Measurements from ENCODE around the gene FGFR3. TPM values are rescaled to one million over a fixed set of nuclear protein-coding genes. Genes with fewer than 3 reads are reported as not detected.

The FGFR3 gene
- total RNA-seq = 1 to 10 TPM; 1.2 to 4.6 (median 2.3) TPM
- 1 to 10 TPM; 1.1 to 2.8 TPM for polyA plus RNA-seq
- long read RNA-seq, donor 1, partial matches to known transcripts = 5 of 7 reads
- long read RNA-seq, donor 1, other reads (novel, unspliced or antisense) = 2 of 7 reads
- long read RNA-seq, donor 2, partial matches to known transcripts = 1 of 2 reads
- long read RNA-seq, donor 2, other reads (novel, unspliced or antisense) = 1 of 2 reads
- long read RNA-seq, donor 3, partial matches to known transcripts = 2 of 3 reads
- long read RNA-seq, donor 3, other reads (novel, unspliced or antisense) = 1 of 3 reads

DNA sequence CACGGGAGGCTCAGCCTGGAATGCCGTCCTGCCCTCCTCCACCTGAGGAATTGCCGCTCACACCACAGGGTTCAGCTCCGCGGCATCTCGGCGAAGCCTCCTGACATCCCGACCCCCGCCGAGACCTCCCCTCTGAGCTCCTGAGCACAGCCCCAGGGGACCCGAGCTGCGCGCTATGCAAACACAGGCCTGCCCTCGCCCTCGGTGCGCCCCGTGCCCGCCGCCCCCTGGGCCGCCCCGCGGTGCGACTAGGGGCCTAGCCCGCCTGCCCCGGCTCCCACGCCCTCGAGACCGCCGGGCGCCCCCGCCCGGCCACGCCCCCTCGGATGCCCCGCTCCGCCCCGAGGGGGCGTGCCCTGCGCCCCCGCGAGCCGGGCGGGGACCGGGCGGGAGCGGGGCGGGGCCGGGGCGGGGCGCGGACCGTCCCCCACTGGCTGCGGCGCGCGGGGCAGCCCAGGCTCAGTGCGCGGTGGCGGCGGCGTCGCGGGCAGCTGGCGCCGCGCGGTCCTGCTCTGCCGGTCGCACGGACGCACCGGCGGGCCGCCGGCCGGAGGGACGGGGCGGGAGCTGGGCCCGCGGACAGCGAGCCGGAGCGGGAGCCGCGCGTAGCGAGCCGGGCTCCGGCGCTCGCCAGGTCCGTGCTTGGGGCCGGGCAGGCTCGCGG is at the start of gene FGFR3:
Gene FGFR3, plus strand, starts transcription at position 462 of the 664 bp plus-strand sequence. CDS start 642 bp downstream, outside the sequence.
- DNase-seq (peak in 2 of 5 donors; percentile 54 to 58), ATAC-seq (peak in 3 of 4 donors; percentile 77 to 88 (median 77))
- Histone ChIP-seq H3K27me3 (peaks cover 19 to 44% (median 31%) of the 10 kb centered on the region in 9 donors), H3K4me1 (peaks cover 0 to 36% (median 14%) of the 10 kb centered on the region in 12 donors), H3K4me3 (peak within 1 kb of the TSS; percentile 25 to 65 (median 54)), H3K9me3 (no peaks in the 10 kb centered on the region), H3K27ac (peak within 1 kb of the TSS in 2 of 12 donors; percentile 43 to 45), H3K36me3 (no peaks in the 10 kb centered on the region)
- 1 to 4% (median 2%) methylated on average over 5 to 95 of the region's 95 CpGs for WGBS, 4 donors
- TF ChIP-seq, protein P1, sequence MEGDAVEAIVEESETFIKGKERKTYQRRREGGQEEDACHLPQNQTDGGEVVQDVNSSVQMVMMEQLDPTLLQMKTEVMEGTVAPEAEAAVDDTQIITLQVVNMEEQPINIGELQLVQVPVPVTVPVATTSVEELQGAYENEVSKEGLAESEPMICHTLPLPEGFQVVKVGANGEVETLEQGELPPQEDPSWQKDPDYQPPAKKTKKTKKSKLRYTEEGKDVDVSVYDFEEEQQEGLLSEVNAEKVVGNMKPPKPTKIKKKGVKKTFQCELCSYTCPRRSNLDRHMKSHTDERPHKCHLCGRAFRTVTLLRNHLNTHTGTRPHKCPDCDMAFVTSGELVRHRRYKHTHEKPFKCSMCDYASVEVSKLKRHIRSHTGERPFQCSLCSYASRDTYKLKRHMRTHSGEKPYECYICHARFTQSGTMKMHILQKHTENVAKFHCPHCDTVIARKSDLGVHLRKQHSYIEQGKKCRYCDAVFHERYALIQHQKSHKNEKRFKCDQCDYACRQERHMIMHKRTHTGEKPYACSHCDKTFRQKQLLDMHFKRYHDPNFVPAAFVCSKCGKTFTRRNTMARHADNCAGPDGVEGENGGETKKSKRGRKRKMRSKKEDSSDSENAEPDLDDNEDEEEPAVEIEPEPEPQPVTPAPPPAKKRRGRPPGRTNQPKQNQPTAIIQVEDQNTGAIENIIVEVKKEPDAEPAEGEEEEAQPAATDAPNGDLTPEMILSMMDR (IDR thresholded peaks at IDR 0.05) = no peak
- no peak for TF ChIP-seq POLR2A (IDR thresholded peaks at IDR 0.05)
- intact Hi-C loops (cut with DNase I) = loop anchor here in 2 of 10 donors (5.0 to 10.0 kb wide), 2 partner anchors 36 to 62 kb away; partner anchors contain the start of gene LETM1 (in 1 of the 2)

DNA sequence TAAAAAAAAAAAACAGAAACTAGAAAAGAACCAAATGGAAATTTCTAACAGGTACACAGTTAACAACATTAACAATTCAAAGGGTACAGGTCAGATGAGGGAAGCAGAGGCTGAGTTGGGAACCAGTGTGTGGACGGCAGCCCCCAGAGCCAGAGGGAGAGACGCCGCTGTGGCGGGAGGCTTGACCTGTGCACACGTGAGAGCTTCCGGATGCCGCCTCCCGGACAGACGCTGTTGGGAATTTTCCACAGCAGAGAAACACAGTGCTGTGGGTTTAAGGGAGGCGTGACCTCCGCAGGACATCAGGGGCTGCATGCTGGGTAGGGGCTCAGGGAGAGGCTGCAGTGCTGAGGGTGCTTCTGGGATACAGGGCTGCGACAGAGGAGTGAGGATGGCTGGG is 49.5 kb upstream of the FGFR3 start:
- Histone ChIP-seq H3K27ac (no peak overlapping the region), H3K4me1 (peaks cover 0 to 8% (median 1%) of the 10 kb centered on the region in 12 donors), H3K9me3 (peaks cover 0 to 3% (median under 1%) of the 10 kb centered on the region in 12 donors), H3K27me3 (peaks cover 0 to 5% (median 0%) of the 10 kb centered on the region in 9 donors), H3K4me3 (no peak overlapping the region), H3K36me3 (peaks cover 0 to 66% (median 19%) of the 10 kb centered on the region in 9 donors)
- intact Hi-C loops (cut with DNase I) = no loop called here
- no peak for ATAC-seq
- no peak for DNase-seq
- TF ChIP-seq POLR2A (IDR thresholded peaks at IDR 0.05) = no peak
- TF ChIP-seq, protein P1 (IDR thresholded peaks at IDR 0.05) = no peak
- WGBS, 4 donors = 78 to 97% (median 91%) methylated on average over 12 of the region's 12 CpGs

GRCh38 chr4:1743975-1744374 is 49.1 kb upstream of the FGFR3 start:
- peaks cover 0 to 62% (median 19%) of the 10 kb centered on the region in 9 donors for H3K36me3 ChIP-seq
- intact Hi-C loops (cut with DNase I) = no loop called here
- H3K9me3 ChIP-seq = no peaks in the 10 kb centered on the region
- WGBS, 4 donors = 95 to 100% (median 98%) methylated on average over 1 to 6 of the region's 6 CpGs
- no peak overlapping the region for H3K4me3 ChIP-seq
- no peak for TF ChIP-seq POLR2A (IDR thresholded peaks at IDR 0.05)
- TF ChIP-seq, protein P1 (IDR thresholded peaks at IDR 0.05) = no peak
- DNase-seq (no peak), ATAC-seq (no peak)
- no peak overlapping the region for H3K27ac ChIP-seq
- H3K27me3 ChIP-seq = peaks cover 0 to 7% (median 0%) of the 10 kb centered on the region in 9 donors
- H3K4me1 ChIP-seq = peaks cover 0 to 11% (median 2%) of the 10 kb centered on the region in 12 donors

DNA sequence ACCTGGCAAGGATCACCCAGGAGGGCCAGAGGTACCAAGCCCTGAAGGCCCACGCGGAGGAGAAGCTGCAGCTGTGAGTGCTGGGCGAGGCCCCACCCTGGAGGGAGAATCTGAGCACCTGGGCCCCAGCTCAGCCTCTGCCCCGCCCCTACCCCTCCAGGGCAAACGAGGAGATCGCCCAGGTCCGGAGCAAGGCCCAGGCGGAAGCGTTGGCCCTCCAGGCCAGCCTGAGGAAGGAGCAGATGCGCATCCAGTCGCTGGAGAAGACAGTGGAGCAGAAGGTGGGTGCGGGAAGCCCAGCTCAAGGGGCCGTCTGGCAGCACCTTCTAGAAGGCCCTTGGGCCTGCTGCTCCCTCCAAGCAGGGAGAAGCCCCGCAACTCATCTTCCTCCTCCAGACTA is 48.5 kb upstream of the FGFR3 start:
- no peaks in the 10 kb centered on the region for H3K9me3 ChIP-seq
- no peak overlapping the region for H3K27ac ChIP-seq
- intact Hi-C loops (cut with DNase I) = no loop called here
- peaks cover 0 to 11% (median 2%) of the 10 kb centered on the region in 12 donors for H3K4me1 ChIP-seq
- WGBS, 4 donors = 92 to 96% (median 93%) methylated on average over 14 of the region's 14 CpGs
- H3K27me3 ChIP-seq = peaks cover 0 to 7% (median 0%) of the 10 kb centered on the region in 9 donors
- peaks cover 0 to 56% (median 19%) of the 10 kb centered on the region in 9 donors for H3K36me3 ChIP-seq
- DNase-seq = no peak
- no peak overlapping the region for H3K4me3 ChIP-seq
- no peak for ATAC-seq
- TF ChIP-seq, protein P1 (IDR thresholded peaks at IDR 0.05) = no peak
- TF ChIP-seq POLR2A (IDR thresholded peaks at IDR 0.05) = no peak

Measured in heart left ventricle (tissue), 16 donors.